ENCODE measurements around the gene TGFBI. TPM values are rescaled to one million over a fixed set of nuclear protein-coding genes. Genes with fewer than 3 reads are reported as not detected.

The TGFBI gene
- total and polyA plus RNA-seq, 12 donors: 26.8 to 200 (median 104) TPM

- Histone ChIP-seq H3K27me3 (no peaks in the 10 kb centered on the region), H3K4me3 (no peak overlapping the region), H3K4me1 (replicated peaks in 1 of 2) (no peaks in the 10 kb centered on the region), H3K9me3 (replicated peaks in 1 of 3) (no peaks in the 10 kb centered on the region), H3K27ac (peak overlapping the region in 2 of 5 donors; percentile 16 to 84), H3K36me3 (replicated peaks in 1 of 2) (no peaks in the 10 kb centered on the region)
- WGBS, 4 donors: 88 to 94% (median 91%) methylated on average over 2 of the region's 2 CpGs
- no peak for DNase-seq
- TF ChIP-seq POLR2A (IDR thresholded peaks at IDR 0.05) (no peak), CTCF (IDR thresholded peaks at IDR 0.05) (no peak)
- intact Hi-C loops (cut with DNase I): loop anchor here (5.0 to 10.0 kb wide), 2 partner anchors 136 to 194 kb away; no protein-coding TSS in a partner anchor
Measured at GRCh38 chr5:136081217-136081591, 52.4 kb downstream of the TGFBI start.

- Histone ChIP-seq H3K27ac (no peak overlapping the region), H3K36me3 (replicated peaks in 1 of 2) (no peaks in the 10 kb centered on the region), H3K4me1 (replicated peaks in 1 of 2) (peaks cover 0 to 2% of the 10 kb centered on the region in 2 donors), H3K27me3 (no peaks in the 10 kb centered on the region), H3K4me3 (no peak overlapping the region), H3K9me3 (replicated peaks in 1 of 3) (no peaks in the 10 kb centered on the region)
- TF ChIP-seq POLR2A (IDR thresholded peaks at IDR 0.05): no peak
- TF ChIP-seq CTCF (IDR thresholded peaks at IDR 0.05): peak; percentile 64 to 87 (median 80)
- WGBS, 4 donors: 21 to 70% (median 22%) methylated on average over 8 of the region's 8 CpGs
- intact Hi-C loops (cut with DNase I): loop anchor here (2.0 to 10.0 kb wide), 3 partner anchors 138 to 195 kb away; no protein-coding TSS in a partner anchor
- DNase-seq: peak; percentile 77 to 92 (median 82)
Measured at GRCh38 chr5:136082390-136083193, 53.8 kb downstream of the TGFBI start.

GRCh38 chr5:136084698-136085097 is 55.9 kb downstream of the TGFBI start:
- Histone ChIP-seq H3K36me3 (replicated peaks in 1 of 2) (no peaks in the 10 kb centered on the region), H3K4me3 (no peak overlapping the region), H3K4me1 (replicated peaks in 1 of 2) (peaks cover 5 to 16% of the 10 kb centered on the region in 2 donors), H3K27me3 (no peaks in the 10 kb centered on the region), H3K9me3 (replicated peaks in 1 of 3) (no peaks in the 10 kb centered on the region), H3K27ac (no peak overlapping the region)
- TF ChIP-seq CTCF (IDR thresholded peaks at IDR 0.05) (no peak), POLR2A (IDR thresholded peaks at IDR 0.05) (no peak)
- WGBS, 4 donors: 81 to 91% (median 89%) methylated on average over 1 of the region's 1 CpG
- intact Hi-C loops (cut with DNase I): loop anchor here (5.0 to 10.0 kb wide), 2 partner anchors 140 to 197 kb away; no protein-coding TSS in a partner anchor
- peak in 4 of 7 donors; percentile 29 to 45 (median 31) for DNase-seq

- Histone ChIP-seq H3K36me3 (replicated peaks in 1 of 2) (no peaks in the 10 kb centered on the region), H3K4me1 (replicated peaks in 1 of 2) (peaks cover 5 to 24% of the 10 kb centered on the region in 2 donors), H3K27me3 (no peaks in the 10 kb centered on the region), H3K4me3 (no peak overlapping the region), H3K9me3 (replicated peaks in 1 of 3) (no peaks in the 10 kb centered on the region), H3K27ac (no peak overlapping the region)
- TF ChIP-seq CTCF (IDR thresholded peaks at IDR 0.05): no peak
- no peak for TF ChIP-seq POLR2A (IDR thresholded peaks at IDR 0.05)
- no peak for DNase-seq
- 81 to 85% (median 84%) methylated on average over 5 of the region's 5 CpGs for WGBS, 4 donors
- intact Hi-C loops (cut with DNase I): loop anchor here in 1 of 2 donors (10.0 kb wide), 1 partner anchor 142 kb away; no protein-coding TSS in a partner anchor
Measured at GRCh38 chr5:136086783-136087566, 58.2 kb downstream of the TGFBI start.

Measured in adrenal gland (tissue), 12 donors.